ENCODE results near the gene RSPRY1.

GRCh38 chr16:57289391-57290257 is 103.5 kb downstream of the RSPRY1 start:
- TF ChIP-seq EZH2phosphoT487 (IDR thresholded peaks at IDR 0.05; ENCODE audit: insufficient read depth, low read depth) (no peak), EZH2 (IDR thresholded peaks at IDR 0.05; ENCODE audit: insufficient read depth, poor library complexity, severe bottlenecking) (no peak)

Data from GM23248 (cell line).